Measurements from ENCODE around the gene PISD.

GRCh38 chr22:31628362-31628761 is 33.7 kb downstream of the PISD start:
- TF ChIP-seq CTCF (conservative IDR thresholded peaks at IDR 0.05) (no peak), EZH2 (IDR thresholded peaks at IDR 0.05; ENCODE audit: low read depth) (no peak)

Data from PC-9 (cell line).